Measurements from ENCODE around the gene AGBL1.

DNA sequence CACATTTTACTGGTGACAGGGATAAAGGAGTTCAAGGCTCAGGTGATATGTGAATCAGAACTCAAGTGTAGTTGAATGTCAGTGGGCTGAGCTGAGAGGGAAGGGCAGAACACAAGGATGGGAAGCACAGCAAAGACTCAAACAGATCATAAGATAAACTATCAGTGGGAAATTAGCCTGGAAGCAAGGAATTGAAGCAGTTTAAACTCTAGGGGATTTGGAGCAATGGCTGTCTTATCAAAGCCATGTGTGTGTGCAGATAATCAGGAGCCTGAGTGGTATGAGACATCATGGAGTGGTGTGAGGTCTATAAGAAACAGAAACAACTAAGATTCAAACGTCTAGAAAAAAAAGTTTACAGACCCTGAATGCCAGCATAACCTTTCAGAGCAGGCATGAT is 634.6 kb downstream of the AGBL1 start:
- TF ChIP-seq, protein P1, sequence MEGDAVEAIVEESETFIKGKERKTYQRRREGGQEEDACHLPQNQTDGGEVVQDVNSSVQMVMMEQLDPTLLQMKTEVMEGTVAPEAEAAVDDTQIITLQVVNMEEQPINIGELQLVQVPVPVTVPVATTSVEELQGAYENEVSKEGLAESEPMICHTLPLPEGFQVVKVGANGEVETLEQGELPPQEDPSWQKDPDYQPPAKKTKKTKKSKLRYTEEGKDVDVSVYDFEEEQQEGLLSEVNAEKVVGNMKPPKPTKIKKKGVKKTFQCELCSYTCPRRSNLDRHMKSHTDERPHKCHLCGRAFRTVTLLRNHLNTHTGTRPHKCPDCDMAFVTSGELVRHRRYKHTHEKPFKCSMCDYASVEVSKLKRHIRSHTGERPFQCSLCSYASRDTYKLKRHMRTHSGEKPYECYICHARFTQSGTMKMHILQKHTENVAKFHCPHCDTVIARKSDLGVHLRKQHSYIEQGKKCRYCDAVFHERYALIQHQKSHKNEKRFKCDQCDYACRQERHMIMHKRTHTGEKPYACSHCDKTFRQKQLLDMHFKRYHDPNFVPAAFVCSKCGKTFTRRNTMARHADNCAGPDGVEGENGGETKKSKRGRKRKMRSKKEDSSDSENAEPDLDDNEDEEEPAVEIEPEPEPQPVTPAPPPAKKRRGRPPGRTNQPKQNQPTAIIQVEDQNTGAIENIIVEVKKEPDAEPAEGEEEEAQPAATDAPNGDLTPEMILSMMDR (IDR thresholded peaks at IDR 0.05; ENCODE audit: insufficient read depth, low read depth, low read length): no peak
- no peak for TF ChIP-seq EZH2 (IDR thresholded peaks at IDR 0.05; ENCODE audit: insufficient read depth, low read length)
